HCT116 (cell line): Measurements from ENCODE around the gene CCDC71. TPM values are rescaled to one million over a fixed set of nuclear protein-coding genes. Genes with fewer than 3 reads are reported as not detected.

Experiments
- ATAC-seq: fragments of 200-7000 bp; cut with Tn5 transposase; 2 replicates; pipeline ENCODE4 v1.9.1; 2020; ENCODE audit warnings: mild to moderate bottlenecking, moderate library complexity
- BruUV-seq: library from RNA; stranded (reverse); fragments of 400-500 nt; replicated peaks from 2 replicates; lab custom pipeline; 2021; lab: Mats Ljungman, UMichigan
- CTCF ChIA-PET: fragments of 300-600 bp; sonication (Branson Sonifier 250); formaldehyde crosslinking; loops from one replicate; lab custom pipeline; 2021; ENCODE audit warnings: antibody characterized with exemption; lab: Charles Lee
- POLR2A ChIA-PET: fragments of 300-600, 350-600 bp; sonication (Branson Sonifier 250); formaldehyde crosslinking; loops from one replicate; lab custom pipeline; 2021; ENCODE audit warnings: antibody characterized with exemption; lab: Charles Lee
- RAD21 ChIA-PET, 2 experiments: fragments of 300-600 bp; sonication (Branson Sonifier 250); formaldehyde crosslinking; loops; one replicate each; lab custom pipeline; 2023; ENCODE audit warnings: low total read pairs in 2 of 2; ENCODE audit not compliant: uncharacterized antibody in 2 of 2, unreplicated experiment in 2 of 2, low non-redundant PET in 1 of 2; lab: Charles Lee
- DNase-seq: peaks from one replicate; pipeline ENCODE4 v3.0.0-alpha.2; 2010; ENCODE audit warnings: low read depth, low spot score
- H2AFZ ChIP-seq: fragments of 200-600 bp; shearing (Covaris generic), sonication (generic); 2 replicates; pipeline ENCODE4 v1.6.1; 2017; ENCODE audit warnings: low read depth, mixed run types, mixed read lengths, antibody characterized with exemption, low read length; ENCODE audit not compliant: poor library complexity, severe bottlenecking
- H3K27ac ChIP-seq: 2 replicates; pipeline ENCODE4 v1.5.1; 2012; ENCODE audit warnings: low read depth, low read length
- H3K27me3 ChIP-seq: fragments of 200-600 bp; sonication (generic); 2 replicates; pipeline ENCODE4 v1.6.1; 2016; ENCODE audit warnings: mixed run types, low read length, mixed read lengths; ENCODE audit not compliant: insufficient read depth
- H3K36me3 ChIP-seq, 2 experiments: fragments of 200-500 bp in 1 of 2; fragments of 200-600 bp in 1 of 2; sonication (Bioruptor generic) in 1 of 2; sonication (generic) in 1 of 2; 2 replicates each; pipeline versions ENCODE4 v1.5.1 to v1.6.1; 2014 to 2016; ENCODE audit warnings: low read length in 2 of 2, inconsistent platforms in 1 of 2, mixed read lengths in 1 of 2, mixed run types in 1 of 2; ENCODE audit not compliant: insufficient read depth in 2 of 2, control insufficient read depth in 1 of 2
- H3K4me1 ChIP-seq, 2 experiments: fragments of 200-600 bp in 1 of 2; sonication (generic) in 1 of 2; 2 replicates each; pipeline versions ENCODE4 v1.5.1 to v1.6.1; 2012 to 2017; ENCODE audit warnings: low read length in 2 of 2, inconsistent platforms in 1 of 2, mild to moderate bottlenecking in 1 of 2, mixed read lengths in 1 of 2, mixed run types in 1 of 2, moderate library complexity in 1 of 2; ENCODE audit not compliant: insufficient read depth in 2 of 2, control insufficient read depth in 1 of 2
- H3K4me2 ChIP-seq: fragments of 200-600 bp; sonication (generic); 2 replicates; pipeline ENCODE4 v1.6.1; 2017; ENCODE audit warnings: mixed run types, low read length, mixed read lengths
- H3K4me3 ChIP-seq, 2 experiments: fragments of 200-600 bp in 1 of 2; sonication (generic) in 1 of 2; replicated peaks in 1 of 2; 2 replicates each; pipeline ENCODE4 v1.5.1; 2011 to 2016; ENCODE audit warnings: low read length in 2 of 2, control low read depth in 1 of 2, low read depth in 1 of 2, mild to moderate bottlenecking in 1 of 2, mixed read lengths in 1 of 2, mixed run types in 1 of 2
- H3K79me2 ChIP-seq: fragments of 200-600 bp; sonication (generic); 2 replicates; pipeline ENCODE4 v1.6.1; 2017; ENCODE audit warnings: mild to moderate bottlenecking, mixed run types, low read length, moderate library complexity, mixed read lengths; ENCODE audit not compliant: insufficient read depth
- H3K9ac ChIP-seq: fragments of 200-600 bp; sonication (generic); 2 replicates; pipeline ENCODE4 v1.6.1; 2016; ENCODE audit warnings: low read length, mixed read lengths
- H3K9me2 ChIP-seq: fragments of 200-600 bp; sonication (generic), shearing (Covaris generic); 2 replicates; pipeline ENCODE4 v1.6.1; 2017; ENCODE audit warnings: mixed run types, mild to moderate bottlenecking, moderate library complexity; ENCODE audit not compliant: insufficient read depth
- H3K9me3 ChIP-seq, 2 experiments: fragments of 200-500 bp in 1 of 2; fragments of 200-600 bp in 1 of 2; sonication (Bioruptor generic) in 1 of 2; sonication (generic) in 1 of 2; 2 replicates each; pipeline ENCODE4 v1.6.1; 2014 to 2017; ENCODE audit warnings: low read length in 2 of 2, mixed read lengths in 2 of 2, inconsistent platforms in 1 of 2, low read depth in 1 of 2, mild to moderate bottlenecking in 1 of 2, mixed run types in 1 of 2, moderate library complexity in 1 of 2; ENCODE audit not compliant: control insufficient read depth in 1 of 2, insufficient read depth in 1 of 2
- H4K20me1 ChIP-seq: fragments of 200-600 bp; sonication (generic), shearing (Covaris generic); 2 replicates; pipeline ENCODE4 v1.6.1; 2017; ENCODE audit warnings: mixed run types, mild to moderate bottlenecking, moderate library complexity; ENCODE audit not compliant: insufficient read depth
- CBX3 ChIP-seq: IDR thresholded peaks from 2 replicates; pipeline ENCODE4 v1.6.1; 2012; ENCODE audit warnings: low read depth
- EGR1 ChIP-seq: IDR thresholded peaks from 2 replicates; pipeline ENCODE4 v1.6.1; 2012; ENCODE audit warnings: low read depth
- ELF1 ChIP-seq: IDR thresholded peaks from 2 replicates; pipeline ENCODE4 v1.6.1; 2012; ENCODE audit warnings: low read depth, borderline replicate concordance
- FOSL1 ChIP-seq: IDR thresholded peaks from 2 replicates; pipeline ENCODE4 v1.6.1; 2012; ENCODE audit warnings: low read depth
- MAX ChIP-seq: IDR thresholded peaks from 2 replicates; pipeline ENCODE4 v1.6.1; 2012
- REST ChIP-seq: IDR thresholded peaks from 2 replicates; pipeline ENCODE4 v1.6.1; 2012; ENCODE audit warnings: low read depth
- SIN3A ChIP-seq: IDR thresholded peaks from 2 replicates; pipeline ENCODE4 v1.6.1; 2012; ENCODE audit warnings: low read depth
- SP1 ChIP-seq: IDR thresholded peaks from 2 replicates; pipeline ENCODE4 v1.6.1; 2012; ENCODE audit warnings: low read depth
- TCF7L2 ChIP-seq: IDR thresholded peaks from 2 replicates; pipeline ENCODE4 v1.7.0; 2011; ENCODE audit warnings: borderline replicate concordance, inconsistent platforms; ENCODE audit not compliant: insufficient read depth, insufficient read length; ENCODE audit errors: extremely low read depth
- ZNF274 ChIP-seq: fragments of 200-500 bp; sonication (Bioruptor generic); IDR thresholded peaks from 2 replicates; pipeline ENCODE4 v1.6.1; 2014; ENCODE audit warnings: mild to moderate bottlenecking, low read depth, low read length, inconsistent platforms
- intact Hi-C: fragments of 100-400 bp; cut with micrococcal nuclease; formaldehyde crosslinking; loops from 2 replicates; pipeline ENCODE4 v1.10.0; 2022
- total RNA-seq: library from RNA; stranded (reverse); gene quantifications from one replicate; pipeline ENCODE4 v1.2.1, GENCODE V29; 2021; ENCODE audit not compliant: unreplicated experiment

CCDC71 gene
- total RNA-seq, 1 experiment from 2014 or later = 32.8 TPM

- no peak overlapping the region for H3K4me3 ChIP-seq
- intact Hi-C loops = no loop called here
- no peak for DNase-seq
- CTCF ChIA-PET = no interaction called here
- no peaks in the 10 kb centered on the region for H4K20me1 ChIP-seq
- no peak overlapping the region for H3K9ac ChIP-seq
- TF ChIP-seq FOSL1 (no peak), MAX (no peak), ZNF274 (no peak), SIN3A (no peak), EGR1 (no peak), REST (no peak), CBX3 (no peak), ELF1 (no peak), TCF7L2 (no peak), SP1 (no peak)
- H3K27me3 ChIP-seq = no peaks in the 10 kb centered on the region
- RAD21 ChIA-PET = no interaction called here
- no peaks in the 10 kb centered on the region for H3K9me3 ChIP-seq
- no TSS peak for BruUV-seq
- peaks cover 7 to 14% of the 10 kb centered on the region in 2 experiments for H3K4me1 ChIP-seq
- H3K9me2 ChIP-seq = no peaks in the 10 kb centered on the region
- no peak for ATAC-seq
- H3K79me2 ChIP-seq = peaks cover 18% of the 10 kb centered on the region
- no peak overlapping the region for H3K4me2 ChIP-seq
- POLR2A ChIA-PET = no interaction called here
- peaks cover 7 to 8% of the 10 kb centered on the region in 2 experiments; a peak in 3 of 4 replicates for H3K36me3 ChIP-seq
- no peak overlapping the region for H2AFZ ChIP-seq
- no peak overlapping the region for H3K27ac ChIP-seq
Observed at GRCh38 chr3:49123687-49124086, 42.4 kb downstream of the CCDC71 start.
